ENCODE data around the gene ZBTB25.

Gene ZBTB25

DNA sequence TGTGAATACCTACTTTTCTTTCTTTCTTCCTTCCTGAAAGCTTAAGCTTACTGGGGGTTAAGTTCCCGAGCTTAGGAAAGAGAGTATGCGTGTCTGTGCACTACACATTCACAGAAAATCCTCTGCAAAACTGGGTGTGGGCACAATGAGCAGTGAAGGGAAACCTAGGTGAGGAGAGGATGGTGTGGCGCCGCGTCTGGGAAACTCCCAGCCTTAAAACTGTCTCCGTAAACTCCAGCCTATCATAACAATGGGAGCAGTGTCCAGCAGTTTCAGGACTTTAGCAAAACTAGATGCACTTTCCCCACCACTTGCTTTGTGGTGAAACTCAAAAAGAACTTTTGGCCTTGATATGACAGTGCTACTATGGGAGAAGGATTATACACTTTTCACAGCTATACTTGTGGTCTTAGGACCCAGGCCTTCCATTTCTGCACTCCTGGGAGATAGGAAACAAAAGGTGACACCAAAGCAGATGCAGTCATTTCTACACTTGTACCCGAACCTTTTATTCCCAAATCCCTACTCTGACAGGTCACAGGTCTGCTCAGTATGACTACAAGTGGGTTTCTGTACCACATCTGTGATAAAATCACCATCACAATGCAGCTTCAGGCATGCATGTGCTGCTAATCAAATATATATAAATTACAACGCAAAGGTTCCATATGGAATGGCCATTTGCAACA, 27.9 kb downstream of the ZBTB25 start:
- DNase-seq (ENCODE audit: low read depth): no peak

DNA sequence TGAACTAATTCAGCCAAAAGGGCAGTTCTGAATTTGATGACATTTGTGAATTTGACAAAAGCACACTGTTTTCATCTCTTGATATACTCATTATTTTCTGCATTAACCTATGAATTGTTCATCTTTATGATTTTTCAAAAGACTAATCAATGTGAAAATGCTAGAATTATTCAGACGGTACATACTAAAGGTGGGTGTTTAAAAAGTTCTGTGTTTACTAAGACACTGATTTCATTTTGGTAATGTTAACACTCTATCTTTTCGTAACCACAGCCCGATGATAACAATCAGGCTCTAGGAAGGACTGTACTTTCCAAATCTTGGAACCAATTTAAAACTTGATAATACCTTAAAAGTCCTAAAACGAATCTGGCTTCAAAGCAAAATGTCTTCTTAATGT, 28.9 kb downstream of the ZBTB25 start:
- DNase-seq (ENCODE audit: low read depth): no peak

DNA sequence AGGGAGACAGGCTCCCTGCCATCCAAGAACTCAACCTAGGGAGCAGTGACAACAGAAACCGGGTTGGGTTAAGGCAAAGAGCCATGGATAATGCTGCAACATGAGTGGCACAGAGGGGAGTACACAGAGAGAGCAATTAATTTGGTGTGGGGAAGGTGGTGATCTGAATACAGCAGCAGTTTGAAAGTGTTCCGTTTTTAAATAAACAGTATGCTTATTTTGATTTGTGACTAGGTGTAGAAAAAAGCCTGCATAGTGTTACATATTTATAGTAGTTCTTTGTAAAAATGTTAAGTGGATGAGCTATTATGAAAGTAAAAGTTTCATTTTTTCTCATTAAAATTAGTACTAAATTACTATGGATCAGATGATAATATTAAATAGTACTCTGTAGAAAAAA, 29.6 kb downstream of the ZBTB25 start:
- no peak for DNase-seq (ENCODE audit: low read depth)

DNA sequence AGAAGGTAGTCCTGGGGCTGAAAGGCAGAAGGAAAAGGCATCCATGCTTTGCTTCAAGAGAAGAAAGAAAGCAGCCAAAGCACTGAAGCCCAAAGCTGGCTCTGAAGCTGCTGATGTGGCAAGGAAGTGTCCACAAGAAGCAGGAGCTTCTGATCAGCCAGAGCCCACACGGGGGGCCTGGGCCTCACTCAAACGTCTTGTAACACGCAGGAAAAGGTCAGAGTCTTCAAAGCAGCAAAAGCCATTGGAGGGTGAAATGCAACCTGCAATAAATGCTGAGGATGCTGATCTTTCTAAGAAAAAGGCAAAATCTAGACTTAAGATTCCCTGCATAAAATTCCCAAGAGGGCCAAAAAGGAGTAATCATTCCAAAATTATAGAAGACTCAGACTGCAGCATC, 35.2 kb downstream of the ZBTB25 start:
- no peak for DNase-seq (ENCODE audit: low read depth)

DNA sequence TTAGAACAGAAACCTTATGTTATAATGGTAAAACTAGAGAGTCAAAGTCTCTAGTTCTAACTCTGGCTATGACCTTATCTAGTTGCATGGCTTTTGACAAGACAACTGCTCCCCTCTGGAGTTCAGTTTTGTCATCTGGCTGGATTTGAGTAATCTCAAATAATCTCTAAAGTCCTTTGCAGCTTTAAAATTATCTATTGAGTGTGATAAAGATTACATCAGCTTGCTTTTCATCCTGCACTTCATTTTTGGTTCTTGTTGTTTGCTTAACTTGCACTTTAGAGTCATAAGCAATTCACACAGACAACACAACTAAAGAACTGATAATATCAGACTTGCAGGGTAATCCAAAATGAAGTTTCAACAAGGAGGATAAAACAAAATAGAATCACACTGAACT, 36.1 kb downstream of the ZBTB25 start:
- no peak for DNase-seq (ENCODE audit: low read depth)

DNA sequence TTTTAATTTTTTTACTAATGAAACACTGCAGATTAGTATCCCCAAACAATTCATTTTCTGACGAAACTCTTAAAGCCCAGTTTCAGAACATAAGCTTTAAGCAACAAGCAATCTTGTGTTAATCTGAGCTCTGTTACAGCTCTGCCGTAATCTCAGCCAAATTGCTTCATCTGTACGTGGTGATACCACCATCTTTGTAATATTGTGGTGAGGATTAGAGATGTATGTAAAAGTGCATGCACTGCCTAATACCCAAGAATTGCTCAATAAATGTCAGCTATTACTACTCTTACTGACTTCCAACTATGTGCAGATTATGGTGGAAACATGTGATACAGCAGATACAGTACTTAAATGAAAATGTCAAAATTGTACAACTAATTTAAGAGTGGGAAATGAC, 36.5 kb downstream of the ZBTB25 start:
- DNase-seq (ENCODE audit: low read depth): no peak

DNA sequence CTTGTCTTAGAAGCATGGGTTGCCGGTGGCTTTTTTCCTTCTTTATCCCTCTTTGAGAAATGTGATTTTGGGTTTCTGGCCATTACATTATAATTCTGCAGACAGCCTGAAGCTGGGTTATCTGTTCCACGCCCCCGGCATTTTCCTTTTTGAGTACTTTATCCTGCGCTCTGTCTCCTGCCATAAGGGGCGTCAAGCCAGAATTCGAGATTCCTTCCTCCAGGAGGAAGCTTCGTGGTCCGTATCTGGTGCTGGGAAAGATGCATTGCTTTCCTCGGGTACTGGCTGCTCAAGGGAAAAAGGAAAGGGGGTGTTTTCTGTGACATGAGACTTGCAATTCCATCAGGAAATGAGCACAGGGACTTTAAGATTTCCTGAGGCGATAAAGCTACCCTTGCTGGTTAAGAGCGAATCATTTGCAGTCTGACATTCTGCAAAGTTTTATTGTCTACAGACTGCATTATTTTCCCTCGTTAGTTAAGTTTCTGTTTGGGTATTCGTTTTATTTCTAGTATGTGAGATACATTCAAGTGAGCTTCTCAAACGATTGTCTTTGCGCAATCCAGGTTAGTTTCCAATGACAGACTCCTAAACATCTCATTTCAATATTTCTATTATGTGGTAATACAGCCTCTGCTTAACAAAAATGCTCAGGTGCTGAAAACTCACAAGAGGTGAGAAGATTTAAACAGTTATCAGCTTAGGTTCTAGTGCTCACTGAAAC, 37.6 kb downstream of the ZBTB25 start:
- no peak for DNase-seq (ENCODE audit: low read depth)

DNA sequence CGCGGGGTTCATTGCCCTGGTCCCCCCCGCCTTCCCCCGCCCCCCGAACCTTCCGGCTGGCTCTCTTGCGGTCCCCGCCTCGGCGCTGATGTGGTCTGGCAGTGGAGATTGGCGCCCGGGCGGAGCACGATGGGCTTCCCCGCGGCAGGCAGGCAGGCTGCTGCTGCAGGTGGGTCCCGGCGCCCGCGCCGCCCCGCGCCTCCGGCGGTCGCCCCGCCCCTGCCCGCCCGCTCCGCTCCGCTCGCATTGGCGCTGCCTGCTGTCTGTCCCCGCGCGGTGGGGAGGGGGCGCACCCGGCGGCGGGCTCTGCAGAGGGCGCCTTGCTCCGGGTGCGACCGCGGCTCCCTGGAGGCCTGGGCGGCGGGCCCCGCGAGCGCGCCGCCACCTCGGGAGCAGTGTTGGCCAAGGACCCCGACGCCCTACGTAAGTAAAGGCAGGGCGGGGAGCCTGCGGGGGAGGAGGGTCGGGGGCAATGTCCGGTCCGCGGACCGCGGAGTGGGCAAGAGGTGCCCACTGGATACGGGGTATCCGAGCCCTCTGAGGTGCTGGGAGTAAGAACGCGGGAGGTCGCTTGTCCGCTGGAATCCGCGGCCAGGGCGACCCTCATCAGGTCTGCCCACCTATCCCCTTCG, 38.3 kb downstream of the ZBTB25 start, which contains the start of gene AKAP5:
AKAP5 (plus strand) TSS at position 309 of the 632 bp plus-strand sequence. CDS start 2,896 bp downstream, outside the sequence.
- peak; percentile 34 for DNase-seq (ENCODE audit: low read depth)

DNA sequence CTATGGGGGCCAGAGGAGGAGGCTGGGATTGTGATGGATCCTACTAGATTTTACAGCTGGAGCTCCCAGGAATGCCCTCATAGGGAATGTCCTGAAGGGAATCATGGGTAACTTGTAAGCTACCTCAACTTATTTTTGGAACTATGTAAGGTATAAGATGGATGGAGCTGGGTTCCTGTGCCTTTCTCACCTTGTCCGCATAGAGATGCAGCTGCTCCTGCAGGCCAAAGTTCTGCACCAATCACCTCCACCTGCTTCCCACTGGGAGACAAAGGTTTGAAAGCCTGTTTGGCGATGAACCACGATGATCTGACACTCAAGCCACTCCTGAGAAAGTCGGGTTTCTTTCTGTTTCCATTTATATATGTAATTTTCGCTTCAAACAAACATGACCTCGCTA, 39.0 kb downstream of the ZBTB25 start:
- no peak for DNase-seq (ENCODE audit: low read depth)

DNA sequence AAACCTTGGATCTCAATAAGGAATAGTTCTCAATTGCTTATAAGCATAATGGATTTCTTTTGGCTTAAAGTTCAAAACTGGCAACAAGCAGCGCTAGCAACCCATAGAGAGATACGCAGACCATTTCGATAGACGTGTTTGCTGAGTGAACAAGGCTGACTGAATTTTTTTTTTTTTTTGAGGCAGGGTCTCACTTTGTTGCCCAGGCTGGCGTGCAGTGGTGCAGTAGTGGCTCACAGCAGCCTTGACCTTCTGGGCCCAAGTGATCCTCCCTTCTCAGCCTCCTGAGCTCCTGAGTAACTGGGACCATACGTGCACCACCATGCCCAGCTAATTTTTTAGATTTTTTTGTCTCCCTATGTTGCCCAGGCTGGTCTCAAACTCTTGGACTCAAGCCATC, 39.8 kb downstream of the ZBTB25 start:
- DNase-seq (ENCODE audit: low read depth): no peak

DNA sequence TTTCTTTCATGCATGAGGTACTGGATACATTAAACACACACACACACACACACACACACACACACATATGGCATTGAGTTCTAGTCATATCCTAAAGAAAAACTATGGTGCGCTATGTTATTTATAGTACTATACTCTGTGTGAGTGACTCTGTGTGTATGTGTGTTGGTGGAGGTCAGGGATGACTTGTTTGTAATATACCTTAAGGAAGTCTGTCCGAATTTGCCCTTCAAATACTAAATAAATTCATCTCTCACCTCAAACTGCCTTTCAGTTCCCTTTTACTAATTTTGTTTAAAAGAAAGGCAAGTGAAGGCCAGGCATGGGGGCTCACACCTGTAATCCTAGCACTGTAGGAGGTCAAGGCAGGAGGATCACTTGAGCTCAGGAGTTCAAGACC, 40.4 kb downstream of the ZBTB25 start:
- DNase-seq (ENCODE audit: low read depth): no peak

DNA sequence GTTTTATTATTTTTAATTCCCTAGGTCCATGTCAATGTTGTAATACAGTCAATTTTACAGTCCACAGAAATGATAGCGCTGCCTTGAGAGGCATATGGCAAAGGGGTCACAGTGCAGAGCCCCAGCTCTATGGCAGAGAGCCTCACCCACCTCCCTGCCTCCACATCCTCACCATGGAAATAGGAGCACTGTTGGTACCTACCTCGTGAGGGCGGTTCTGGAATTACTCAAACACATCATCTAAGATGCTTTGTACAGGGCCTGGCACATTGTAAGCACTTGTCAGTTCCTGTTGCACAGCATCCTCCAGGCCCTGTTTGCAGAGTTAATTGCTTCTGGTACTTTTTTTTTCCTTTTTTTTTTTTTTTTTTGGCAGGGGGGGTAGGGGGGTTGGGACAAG, 42.4 kb downstream of the ZBTB25 start:
- no peak for DNase-seq (ENCODE audit: low read depth)

DNA sequence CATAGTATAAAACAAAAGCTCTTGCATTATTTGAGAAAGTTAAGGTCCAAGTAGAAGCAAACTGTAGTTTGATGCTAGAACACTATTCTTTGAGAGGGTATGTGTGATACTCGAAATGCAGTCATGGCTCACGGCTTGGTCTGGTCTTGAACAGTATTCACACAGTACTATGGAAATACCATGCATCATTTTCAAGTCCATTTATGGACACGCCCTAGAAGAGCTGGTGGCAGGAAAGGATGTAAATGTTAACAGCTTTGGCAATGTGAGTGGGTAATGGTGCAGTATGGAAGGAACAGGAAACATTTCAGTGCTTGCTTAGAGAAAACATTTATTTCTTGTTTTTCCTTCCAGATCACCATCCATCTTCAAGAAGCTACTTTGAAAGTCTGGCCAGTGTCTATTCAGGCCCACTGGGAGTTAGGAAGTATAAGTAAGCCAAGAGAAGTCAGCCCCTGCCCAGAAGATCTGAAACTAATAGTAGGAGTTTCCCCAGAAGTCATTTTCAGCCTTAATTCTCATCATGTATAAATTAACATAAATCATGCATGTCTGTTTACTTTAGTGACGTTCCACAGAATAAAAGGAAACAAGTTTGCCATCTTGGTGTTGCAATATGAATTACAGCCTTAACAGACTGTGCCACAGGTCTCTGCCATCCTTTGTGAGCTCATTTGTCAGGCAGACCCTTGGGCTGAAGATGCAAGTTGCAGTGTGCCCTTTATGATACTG, 44.1 kb downstream of the ZBTB25 start:
- DNase-seq (ENCODE audit: low read depth): no peak

DNA sequence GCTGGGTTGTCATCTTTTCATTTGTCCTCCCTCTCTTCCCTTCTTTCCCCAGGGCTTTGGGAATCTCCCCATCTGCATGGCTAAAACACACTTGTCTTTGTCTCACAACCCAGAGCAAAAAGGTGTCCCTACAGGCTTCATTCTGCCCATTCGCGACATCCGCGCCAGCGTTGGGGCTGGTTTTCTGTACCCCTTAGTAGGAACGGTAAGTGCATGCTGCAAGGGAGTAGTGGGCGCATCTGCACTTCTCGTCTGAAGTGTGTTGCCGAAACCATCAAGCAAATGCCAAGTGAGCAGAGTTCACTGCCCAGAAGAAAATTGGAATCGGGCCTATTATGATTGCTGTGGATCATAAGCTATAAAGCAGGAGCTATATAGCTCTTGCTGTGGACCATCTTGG, 49.0 kb downstream of the ZBTB25 start:
- no peak for DNase-seq (ENCODE audit: low read depth)

DNA sequence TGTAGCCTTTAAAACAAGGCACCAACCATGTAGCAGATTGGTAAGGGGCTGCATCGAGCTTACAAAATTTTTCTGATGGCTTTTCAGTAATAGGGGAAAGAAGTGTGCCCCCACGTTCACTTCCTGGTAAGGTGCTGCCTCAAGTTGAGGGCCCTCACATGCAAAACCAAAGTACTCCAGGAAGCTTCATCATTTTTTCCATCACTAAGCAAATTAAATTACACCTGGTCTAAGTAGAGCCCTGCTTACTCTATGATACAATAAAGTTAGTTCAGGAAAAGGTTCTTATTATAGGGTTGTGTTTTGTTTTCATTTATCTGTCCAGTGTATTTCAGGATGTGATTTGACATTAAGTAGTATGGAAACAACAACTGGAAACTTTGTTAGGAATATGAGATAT, 53.4 kb downstream of the ZBTB25 start:
- no peak for DNase-seq (ENCODE audit: low read depth)

DNA sequence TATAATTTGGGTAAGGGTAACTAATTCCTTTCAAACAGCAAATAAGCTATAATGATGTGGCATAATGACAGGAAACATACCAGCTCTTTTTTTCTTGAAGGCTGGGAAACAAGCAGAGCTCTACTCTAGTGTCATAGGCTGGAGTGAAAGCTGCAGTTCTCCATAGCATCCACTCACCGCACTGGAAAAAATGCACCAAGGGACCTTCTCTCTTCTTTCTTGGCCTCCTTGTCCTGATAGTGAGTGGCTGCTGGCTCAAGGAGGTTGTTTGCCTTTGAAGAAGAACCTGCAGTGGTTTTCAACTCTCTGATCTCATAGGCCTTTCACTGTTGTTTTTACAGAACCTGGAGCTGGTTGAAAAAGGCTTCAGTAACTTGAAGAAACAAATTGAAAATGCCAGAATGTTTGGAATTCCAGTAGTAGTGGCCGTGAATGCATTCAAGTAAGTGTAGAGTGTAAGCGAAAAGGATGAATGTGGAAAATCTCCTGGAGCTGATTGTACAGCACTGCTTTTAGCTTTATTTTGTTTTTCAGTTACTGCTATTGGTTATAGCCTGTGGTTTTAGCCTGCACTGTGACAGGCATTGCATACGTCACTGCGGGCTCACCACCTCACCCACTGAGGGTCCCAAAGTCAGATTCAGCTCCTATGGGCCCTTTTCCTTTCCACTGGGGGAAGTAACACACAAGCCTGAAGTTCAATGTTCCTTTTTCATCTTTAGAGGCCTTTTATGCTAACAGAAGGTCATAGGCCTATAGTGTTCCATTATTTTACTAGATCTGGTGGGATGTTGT, 55.6 kb downstream of the ZBTB25 start:
- DNase-seq (ENCODE audit: low read depth): no peak

DNA sequence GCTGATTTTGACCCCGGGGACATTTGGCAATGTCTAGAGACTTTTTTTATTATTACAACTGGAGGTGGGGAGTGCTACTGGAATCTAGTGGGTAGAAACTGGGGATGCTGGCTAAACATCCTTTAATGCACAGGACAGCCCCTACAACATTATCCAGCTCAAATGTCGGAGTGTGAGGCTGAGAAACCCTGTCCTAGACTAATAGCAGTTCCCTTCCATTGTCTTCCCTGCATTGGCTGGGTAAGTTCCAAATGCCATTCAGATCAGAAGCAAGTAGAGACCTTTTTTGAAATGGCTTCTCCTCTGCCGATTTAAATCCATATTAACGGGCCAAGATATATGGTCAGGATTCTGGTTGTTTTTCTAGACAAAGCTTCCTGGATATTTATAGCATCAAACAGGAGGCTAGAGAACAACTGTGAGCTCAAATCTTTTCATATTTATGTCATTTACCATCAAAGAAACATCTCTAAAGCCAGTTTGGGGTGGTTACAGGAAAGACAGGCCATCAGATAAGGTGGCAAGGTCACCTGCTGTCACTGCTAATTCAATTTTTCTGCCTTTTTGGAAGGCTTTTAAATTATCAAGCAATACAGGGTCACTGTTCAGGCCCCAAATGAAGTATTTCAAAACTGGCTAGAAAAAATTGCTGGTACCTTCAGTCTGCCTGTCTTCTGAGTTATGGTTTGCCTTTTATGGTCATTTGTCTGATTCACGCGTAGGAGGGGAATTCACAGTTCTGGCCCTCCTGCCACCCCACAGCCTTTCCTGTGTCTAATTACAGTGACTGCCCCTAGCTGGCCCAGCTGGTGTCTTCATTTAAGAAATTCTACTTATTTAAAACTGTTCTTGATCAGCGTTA, 58.4 kb downstream of the ZBTB25 start:
- DNase-seq (ENCODE audit: low read depth): no peak

DNA sequence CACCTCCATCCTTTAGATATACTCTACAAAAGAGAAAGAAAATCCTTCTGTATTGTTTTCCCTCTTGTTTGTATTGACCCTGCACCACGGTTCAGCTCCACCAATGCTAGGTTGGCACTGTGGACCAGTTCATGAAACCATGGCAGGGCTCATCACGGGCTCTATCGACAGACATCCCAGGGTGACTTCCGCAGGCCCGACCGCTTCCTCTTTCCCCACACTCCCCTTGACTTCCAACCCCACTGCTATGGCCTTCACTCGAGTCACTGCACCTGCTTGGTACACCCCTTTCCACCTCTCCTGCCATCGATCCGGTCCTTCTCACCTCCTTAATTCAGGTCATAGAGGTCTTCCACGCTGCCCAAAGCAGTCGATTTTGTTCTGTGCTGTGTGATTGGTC, 59.5 kb downstream of the ZBTB25 start:
- DNase-seq (ENCODE audit: low read depth): no peak

DNA sequence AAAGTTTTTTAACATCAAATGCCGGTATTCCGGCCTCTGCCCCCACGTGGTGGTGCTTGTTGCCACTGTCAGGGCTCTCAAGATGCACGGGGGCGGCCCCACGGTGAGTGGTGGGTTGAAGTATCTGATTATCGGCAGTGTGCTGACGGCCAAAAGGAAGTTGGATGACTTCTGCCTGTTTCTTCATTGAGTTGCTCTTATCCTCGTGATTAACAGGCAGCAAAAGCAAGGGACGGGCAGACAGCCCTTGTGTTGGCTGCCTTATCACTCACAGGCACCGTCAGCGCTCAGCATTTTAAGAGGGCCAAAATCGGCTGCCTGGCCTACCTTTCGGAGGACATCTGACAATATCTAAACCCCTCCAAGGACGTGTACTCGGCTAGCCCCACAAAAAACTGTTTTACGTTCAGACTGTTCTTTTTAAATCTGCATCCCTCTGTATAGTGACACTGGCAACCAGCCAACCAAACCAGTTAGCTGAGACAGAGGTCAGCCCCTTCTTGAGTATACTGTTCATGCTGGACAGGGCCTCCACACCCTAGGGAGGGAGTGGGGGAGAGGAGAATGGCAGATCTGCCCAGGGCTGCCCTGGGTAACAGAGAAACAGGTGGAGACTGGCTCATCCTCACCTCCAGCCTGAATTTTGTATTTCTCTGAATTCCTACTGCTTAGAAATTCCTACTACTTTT, 61.2 kb downstream of the ZBTB25 start:
- no peak for DNase-seq (ENCODE audit: low read depth)

DNA sequence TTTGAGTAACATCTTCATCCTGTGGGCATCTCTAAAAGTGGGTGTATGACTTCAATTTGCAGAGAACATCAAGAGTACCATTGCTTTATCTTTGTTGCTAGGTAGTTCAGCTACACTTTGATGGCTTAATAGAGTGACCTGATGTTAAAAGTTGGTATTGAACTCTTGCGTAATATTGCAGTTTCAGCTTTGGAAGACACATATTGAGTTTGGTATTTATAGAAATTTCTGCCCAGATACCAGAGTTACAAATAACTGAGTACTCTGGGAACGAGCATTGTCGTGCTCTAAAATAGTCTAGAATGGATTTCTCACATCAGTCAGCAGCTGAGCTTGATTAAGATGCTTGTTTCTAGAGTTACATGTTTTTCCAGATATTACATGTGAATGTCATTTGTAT, 63.1 kb downstream of the ZBTB25 start:
- DNase-seq (ENCODE audit: low read depth): no peak

Measured in CMK (cell line).